Trophoblast cell (in vitro differentiated cells and primary cell): ENCODE measurements around the gene HCAR2.
A peak's percentile ranks its signal among the peaks of the same experiment; 100 is the strongest.
"Not testable (repeated sequence)": the region's sequence is repeated elsewhere in the genome, so short reads cannot be mapped to it uniquely, and the experiment has no call there.

Experiments used
- DNase-seq, 2 donors: peaks; one replicate each; pipeline ENCODE4 v3.0.0-alpha.2; 2016
- H2AFZ ChIP-seq: 2 replicates; pipeline ENCODE4 v1.6.1; 2013; ENCODE audit warnings: low read length, moderate library complexity, mild to moderate bottlenecking; ENCODE audit not compliant: insufficient read depth, poor library complexity
- H2AK5ac ChIP-seq: 2 replicates; pipeline ENCODE4 v1.6.1; 2013; ENCODE audit warnings: mild to moderate bottlenecking, low read length
- H2BK120ac ChIP-seq: 2 replicates; pipeline ENCODE4 v1.6.1; 2013; ENCODE audit warnings: low read length, mild to moderate bottlenecking, moderate library complexity; ENCODE audit not compliant: insufficient read depth, poor library complexity
- H2BK12ac ChIP-seq: 2 replicates; pipeline ENCODE4 v1.6.1; 2013; ENCODE audit warnings: mild to moderate bottlenecking, low read length, moderate library complexity
- H2BK5ac ChIP-seq: 2 replicates; pipeline ENCODE4 v1.6.1; 2013; ENCODE audit warnings: low read length, low read depth, moderate library complexity, mild to moderate bottlenecking; ENCODE audit not compliant: poor library complexity
- H3K14ac ChIP-seq: 2 replicates; pipeline ENCODE4 v1.6.1; 2013; ENCODE audit warnings: mild to moderate bottlenecking, low read length
- H3K18ac ChIP-seq: 2 replicates; pipeline ENCODE4 v1.6.1; 2013; ENCODE audit warnings: mild to moderate bottlenecking, low read length
- H3K23ac ChIP-seq: 2 replicates; pipeline ENCODE4 v1.6.1; 2013; ENCODE audit warnings: low read length
- H3K27ac ChIP-seq: 2 replicates; pipeline ENCODE4 v1.5.1; 2013; ENCODE audit warnings: low read depth, mild to moderate bottlenecking, inconsistent platforms, low read length, moderate library complexity
- H3K27me3 ChIP-seq: 2 replicates; pipeline ENCODE4 v1.6.1; 2013; ENCODE audit warnings: inconsistent platforms, mild to moderate bottlenecking, low read length, moderate library complexity; ENCODE audit not compliant: insufficient read depth
- H3K36me3 ChIP-seq, 2 experiments: 1 replicate in 1 of 2; 2 replicates in 1 of 2; pipeline ENCODE4 v1.6.1; 2013; ENCODE audit warnings: low read length in 2 of 2, mild to moderate bottlenecking in 2 of 2, moderate library complexity in 1 of 2; ENCODE audit not compliant: insufficient read depth in 2 of 2, control insufficient read depth in 1 of 2
- H3K4ac ChIP-seq: 2 replicates; pipeline ENCODE4 v1.6.1; 2013; ENCODE audit warnings: low read depth, mild to moderate bottlenecking, low read length, moderate library complexity
- H3K4me1 ChIP-seq, 2 experiments: 1 replicate in 1 of 2; 2 replicates in 1 of 2; pipeline ENCODE4 v1.6.1; 2013; ENCODE audit warnings: low read length in 2 of 2, mild to moderate bottlenecking in 2 of 2, moderate library complexity in 1 of 2; ENCODE audit not compliant: insufficient read depth in 2 of 2, control insufficient read depth in 1 of 2
- H3K4me2 ChIP-seq: 2 replicates; pipeline ENCODE4 v1.6.1; 2013; ENCODE audit warnings: inconsistent platforms, mild to moderate bottlenecking, low read length, moderate library complexity
- H3K4me3 ChIP-seq: 2 replicates; pipeline ENCODE4 v1.5.1; 2013; ENCODE audit warnings: mild to moderate bottlenecking, low read depth, low read length, inconsistent platforms
- H3K79me1 ChIP-seq: one replicate; pipeline ENCODE4 v1.6.1; 2013; ENCODE audit warnings: low read length
- H3K79me2 ChIP-seq: 2 replicates; pipeline ENCODE4 v1.6.1; 2013; ENCODE audit warnings: low read length, mild to moderate bottlenecking; ENCODE audit not compliant: control insufficient read depth, insufficient read depth, poor library complexity
- H3K9ac ChIP-seq: 2 replicates; pipeline ENCODE4 v1.6.1; 2013; ENCODE audit warnings: mild to moderate bottlenecking, low read length
- H3K9me3 ChIP-seq: 2 replicates; pipeline ENCODE4 v1.6.1; 2013; ENCODE audit warnings: low read depth, mild to moderate bottlenecking, control low read depth, inconsistent platforms, low read length; ENCODE audit not compliant: insufficient read depth
- H4K12ac ChIP-seq: 2 replicates; pipeline ENCODE4 v1.6.1; 2013; ENCODE audit warnings: low read depth, mild to moderate bottlenecking, low read length, moderate library complexity
- H4K8ac ChIP-seq: 2 replicates; pipeline ENCODE4 v1.6.1; 2013; ENCODE audit warnings: low read depth, mild to moderate bottlenecking, low read length, moderate library complexity
- H4K91ac ChIP-seq: one replicate; pipeline ENCODE4 v1.6.1; 2013; ENCODE audit warnings: low read depth, mild to moderate bottlenecking, low read length, moderate library complexity
- WGBS: extraction: QIAGEN DNeasy Blood & Tissue Kit; methylation state at CpG from one replicate; pipeline ENCODE4 v1.1.7; 2013; ENCODE audit warnings: missing lambda C conversion rate; ENCODE audit not compliant: insufficient read length, insufficient coverage; ENCODE audit errors: extremely low coverage; 5-methylcytosine and 5-hydroxymethylcytosine counted together

Gene HCAR2

GRCh38 chr12:122684297-122684813, 18.8 kb downstream of the HCAR2 start:
- Histone ChIP-seq H3K18ac (no peak overlapping the region), H3K4me3 (no peak overlapping the region), H3K27me3 (no peaks in the 10 kb centered on the region), H3K23ac (no peak overlapping the region), H2BK120ac (no peak overlapping the region), H3K14ac (no peak overlapping the region), H3K9ac (no peak overlapping the region), H4K12ac (no peak overlapping the region), H3K4me2 (no peak overlapping the region), H4K8ac (no peak overlapping the region), H3K9me3 (no peaks in the 10 kb centered on the region), H3K4ac (no peak overlapping the region), H2BK5ac (no peak overlapping the region), H3K27ac (no peak overlapping the region), H3K79me2 (no peaks in the 10 kb centered on the region), H3K4me1 (peaks cover 9 to 11% of the 10 kb centered on the region in 2 experiments), H2AFZ (no peak overlapping the region), H2AK5ac (peak overlapping the region; percentile 60), H3K36me3 (no peaks in the 10 kb centered on the region), H4K91ac (no peak overlapping the region), H2BK12ac (no peak overlapping the region), H3K79me1 (peaks cover 6% of the 10 kb centered on the region)
- no peak for DNase-seq
- no CpG with 5 or more reads among the region's 5 CpGs for WGBS

GRCh38 chr12:122681814-122682213, 21.3 kb downstream of the HCAR2 start:
- no peaks in the 10 kb centered on the region for H3K36me3 ChIP-seq
- H3K14ac ChIP-seq = no peak overlapping the region
- H2AK5ac ChIP-seq = no peak overlapping the region
- peaks cover 13 to 15% of the 10 kb centered on the region in 2 experiments for H3K4me1 ChIP-seq
- DNase-seq = peak; percentile 73 to 81
- no peak overlapping the region for H3K4me3 ChIP-seq
- no peak overlapping the region for H3K9ac ChIP-seq
- H3K4me2 ChIP-seq = no peak overlapping the region
- H2BK120ac ChIP-seq = no peak overlapping the region
- H3K79me2 ChIP-seq = no peaks in the 10 kb centered on the region
- peaks cover 12% of the 10 kb centered on the region for H3K79me1 ChIP-seq
- no peak overlapping the region for H3K27ac ChIP-seq
- no peak overlapping the region for H4K8ac ChIP-seq
- no peak overlapping the region for H3K23ac ChIP-seq
- no CpG with 5 or more reads among the region's 4 CpGs for WGBS
- no peak overlapping the region for H2BK5ac ChIP-seq
- no peak overlapping the region for H2AFZ ChIP-seq
- H4K91ac ChIP-seq = peak overlapping the region; percentile 32
- H3K4ac ChIP-seq = no peak overlapping the region
- H3K27me3 ChIP-seq = no peaks in the 10 kb centered on the region
- peak overlapping the region; percentile 32 for H2BK12ac ChIP-seq
- no peak overlapping the region for H3K18ac ChIP-seq
- H3K9me3 ChIP-seq = no peaks in the 10 kb centered on the region
- H4K12ac ChIP-seq = no peak overlapping the region

GRCh38 chr12:122680989-122681388, 22.2 kb downstream of the HCAR2 start:
- H3K9me3 ChIP-seq, H3K4ac ChIP-seq, H2BK12ac ChIP-seq, H3K79me2 ChIP-seq, H2BK120ac ChIP-seq, H4K91ac ChIP-seq, H2AFZ ChIP-seq, H3K14ac ChIP-seq, H2BK5ac ChIP-seq, H3K27ac ChIP-seq, H2AK5ac ChIP-seq, H3K23ac ChIP-seq, H3K4me2 ChIP-seq, H4K12ac ChIP-seq, H3K27me3 ChIP-seq, H4K8ac ChIP-seq, H3K9ac ChIP-seq, H3K4me3 ChIP-seq, H3K18ac ChIP-seq, H3K36me3 ChIP-seq: not testable (repeated sequence)
- DNase-seq = peak; percentile 64 to 79
- no CpG with 5 or more reads among the region's 6 CpGs for WGBS
- peaks cover 13 to 15% of the 10 kb centered on the region in 2 experiments for H3K4me1 ChIP-seq
- peaks cover 14% of the 10 kb centered on the region for H3K79me1 ChIP-seq

GRCh38 chr12:122676781-122677180, 26.4 kb downstream of the HCAR2 start:
- H3K79me2 ChIP-seq, H4K8ac ChIP-seq, H2BK12ac ChIP-seq, H4K12ac ChIP-seq, H2BK120ac ChIP-seq, H2AFZ ChIP-seq, H3K4ac ChIP-seq, H3K23ac ChIP-seq, H3K4me3 ChIP-seq, H3K14ac ChIP-seq, H3K4me2 ChIP-seq, H3K9ac ChIP-seq, H2AK5ac ChIP-seq, H2BK5ac ChIP-seq, H3K27me3 ChIP-seq, H3K18ac ChIP-seq, H3K9me3 ChIP-seq, DNase-seq, H3K36me3 ChIP-seq, H3K27ac ChIP-seq, H4K91ac ChIP-seq: not testable (repeated sequence)
- Histone ChIP-seq H3K79me1 (peaks cover 14% of the 10 kb centered on the region), H3K4me1 (peaks cover 11 to 13% of the 10 kb centered on the region in 2 experiments)
- WGBS = no CpG with 5 or more reads among the region's 32 CpGs
